ENCODE measurements around the gene SLC18A2.
"Not testable (repeated sequence)": the region's sequence is repeated elsewhere in the genome, so short reads cannot be mapped to it uniquely, and the experiment has no call there.

The SLC18A2 gene

GRCh38 chr10:117294735-117295134 is 53.8 kb downstream of the SLC18A2 start:
- DNase-seq (ENCODE audit: low read depth): no peak
- no peak overlapping the region for H3K4me3 ChIP-seq (ENCODE audit: low read length)
- TF ChIP-seq CTCF (conservative IDR thresholded peaks at IDR 0.05; ENCODE audit: low read depth, low read length): no peak

GRCh38 chr10:117298219-117298618 is 57.3 kb downstream of the SLC18A2 start:
- no peak for DNase-seq (ENCODE audit: low read depth)
- H3K4me3 ChIP-seq (ENCODE audit: low read length): no peak overlapping the region
- TF ChIP-seq CTCF (conservative IDR thresholded peaks at IDR 0.05; ENCODE audit: low read depth, low read length): no peak

GRCh38 chr10:117299435-117299834 is 58.5 kb downstream of the SLC18A2 start:
- no peak overlapping the region for H3K4me3 ChIP-seq (ENCODE audit: low read length)
- no peak for DNase-seq (ENCODE audit: low read depth)
- TF ChIP-seq CTCF (conservative IDR thresholded peaks at IDR 0.05; ENCODE audit: low read depth, low read length): no peak

GRCh38 chr10:117300671-117301070 is 59.8 kb downstream of the SLC18A2 start:
- no peak for TF ChIP-seq CTCF (conservative IDR thresholded peaks at IDR 0.05; ENCODE audit: low read depth, low read length)
- DNase-seq (ENCODE audit: low read depth): no peak
- no peak overlapping the region for H3K4me3 ChIP-seq (ENCODE audit: low read length)

GRCh38 chr10:117303451-117303850 is 62.5 kb downstream of the SLC18A2 start:
- not testable (repeated sequence) for H3K4me3 ChIP-seq (ENCODE audit: low read length); DNase-seq (ENCODE audit: low read depth)

- H3K4me3 ChIP-seq (ENCODE audit: low read length): no peak overlapping the region
- DNase-seq (ENCODE audit: low read depth): no peak
- TF ChIP-seq CTCF (conservative IDR thresholded peaks at IDR 0.05; ENCODE audit: low read depth, low read length): no peak
Observed at GRCh38 chr10:117306674-117307073, 65.8 kb downstream of the SLC18A2 start.

- no peak for DNase-seq (ENCODE audit: low read depth)
- no peak for TF ChIP-seq CTCF (conservative IDR thresholded peaks at IDR 0.05; ENCODE audit: low read depth, low read length)
- H3K4me3 ChIP-seq (ENCODE audit: low read length): no peak overlapping the region
Observed at GRCh38 chr10:117311261-117311660, 70.3 kb downstream of the SLC18A2 start.

GRCh38 chr10:117312430-117312829 is 71.5 kb downstream of the SLC18A2 start:
- no peak for TF ChIP-seq CTCF (conservative IDR thresholded peaks at IDR 0.05; ENCODE audit: low read depth, low read length)
- DNase-seq (ENCODE audit: low read depth): no peak
- no peak overlapping the region for H3K4me3 ChIP-seq (ENCODE audit: low read length)
